ENCODE results near the gene OR14A16. TPM values are rescaled to one million over a fixed set of nuclear protein-coding genes. Genes with fewer than 3 reads are reported as not detected.

OR14A16 gene
- total RNA-seq, 1 experiment from 2014 or later: 0.15 TPM

DNA sequence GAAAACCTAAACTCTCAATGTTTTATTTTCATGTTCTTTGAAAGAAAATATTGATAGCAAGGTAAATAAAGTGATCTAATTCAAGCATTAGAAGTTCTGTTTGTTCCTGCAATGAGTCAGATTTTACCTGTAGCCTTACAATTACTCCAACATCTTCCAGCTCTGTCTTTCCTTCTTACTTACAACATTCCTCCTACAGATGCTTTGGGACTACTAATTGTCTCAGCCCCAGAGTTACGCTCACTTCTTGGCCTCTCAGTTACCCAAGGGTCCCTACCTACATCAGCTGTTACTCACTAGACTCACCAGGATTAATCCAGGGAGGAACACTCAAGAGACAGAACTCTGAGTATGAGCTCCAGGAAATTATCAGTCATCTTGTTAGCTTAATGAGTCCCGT lies 26.4 kb downstream of the OR14A16 start:
- Histone ChIP-seq H2BK15ac (ENCODE audit: low read depth, low read length) (no peak overlapping the region), H3K27ac (ENCODE audit: insufficient read length, low read depth, low read length) (no peak overlapping the region), H4K5ac (ENCODE audit: insufficient read length, low read depth, low read length) (no peak overlapping the region), H4K20me1 (ENCODE audit: control insufficient read depth, insufficient read depth, insufficient read length) (no peaks in the 10 kb centered on the region), H2BK12ac (ENCODE audit: insufficient read length, low read depth, low read length) (no peak overlapping the region), H3K9ac (ENCODE audit: extremely low read depth, insufficient read length, low read length) (no peak overlapping the region), H3K56ac (ENCODE audit: insufficient read length, low read depth, low read length) (no peak overlapping the region), H2AK5ac (ENCODE audit: insufficient read length, low read length) (no peak overlapping the region), H3K4ac (ENCODE audit: low read depth, low read length) (no peak overlapping the region), H2BK20ac (ENCODE audit: low read depth, low read length, poor library complexity, severe bottlenecking) (no peak overlapping the region), H3K23ac (ENCODE audit: insufficient read length, low read depth, low read length) (no peak overlapping the region), H2BK120ac (ENCODE audit: low read depth, low read length, poor library complexity, severe bottlenecking) (no peak overlapping the region), H3K23me2 (ENCODE audit: insufficient read length, low read depth, low read length, poor library complexity, severe bottlenecking) (no peaks in the 10 kb centered on the region), H3K9me3 (ENCODE audit: control insufficient read depth, low read depth, low read length) (peaks cover 16% of the 10 kb centered on the region), H3K14ac (ENCODE audit: insufficient read depth, low read length) (no peak overlapping the region), H3K79me2 (ENCODE audit: insufficient read depth, low read length) (no peaks in the 10 kb centered on the region), H2AFZ (ENCODE audit: low read length) (no peak overlapping the region), H3T11ph (ENCODE audit: low read length) (no peak overlapping the region), H3K4me1 (ENCODE audit: insufficient read depth, low read length) (no peaks in the 10 kb centered on the region), H3K79me1 (ENCODE audit: insufficient read depth, low read depth, low read length, poor library complexity, severe bottlenecking) (no peaks in the 10 kb centered on the region), H3K4me2 (ENCODE audit: insufficient read depth, insufficient read length, low read length) (no peak overlapping the region), H4K91ac (ENCODE audit: insufficient read length, low read depth, low read length) (no peak overlapping the region), H4K8ac (replicated peaks; ENCODE audit: insufficient read length, low read depth, low read length) (no peak overlapping the region), H3K18ac (ENCODE audit: insufficient read length, low read depth, low read length) (no peak overlapping the region), H2BK5ac (ENCODE audit: insufficient read length, low read length) (no peak overlapping the region), H3K27me3 (ENCODE audit: insufficient read depth, low read length) (no peaks in the 10 kb centered on the region)
- Mint-ChIP-seq H3K4me3 (no peak overlapping the region), H3K27me3 (ENCODE audit: low read depth) (no peaks in the 10 kb centered on the region; the same call in 1 of the 2 replicates), H3K4me1 (0 out of 4 replicates have a peak, but pooled peaks cover 0 to 3% of the 10 kb centered on the region in 2 experiments), H3K36me3 (ENCODE audit: insufficient read depth in 1 of 3, low read depth in 3 of 3) (peaks cover 0 to 12% (median 0%) of the 10 kb centered on the region in 3 experiments; a peak in 3 of 7 replicates), H3K27ac (peak overlapping the region in 1 of 3 experiments; percentile 8; a peak in 1 of 7 replicates), H3K9me3 (peaks cover 43 to 58% of the 10 kb centered on the region in 2 experiments)
- no CpG with 5 or more reads among the region's 2 CpGs for WGBS (ENCODE audit: extremely low coverage, insufficient read length, low lambda C conversion rate)
- DNase-seq: no peak
- TF ChIP-seq, protein P1, sequence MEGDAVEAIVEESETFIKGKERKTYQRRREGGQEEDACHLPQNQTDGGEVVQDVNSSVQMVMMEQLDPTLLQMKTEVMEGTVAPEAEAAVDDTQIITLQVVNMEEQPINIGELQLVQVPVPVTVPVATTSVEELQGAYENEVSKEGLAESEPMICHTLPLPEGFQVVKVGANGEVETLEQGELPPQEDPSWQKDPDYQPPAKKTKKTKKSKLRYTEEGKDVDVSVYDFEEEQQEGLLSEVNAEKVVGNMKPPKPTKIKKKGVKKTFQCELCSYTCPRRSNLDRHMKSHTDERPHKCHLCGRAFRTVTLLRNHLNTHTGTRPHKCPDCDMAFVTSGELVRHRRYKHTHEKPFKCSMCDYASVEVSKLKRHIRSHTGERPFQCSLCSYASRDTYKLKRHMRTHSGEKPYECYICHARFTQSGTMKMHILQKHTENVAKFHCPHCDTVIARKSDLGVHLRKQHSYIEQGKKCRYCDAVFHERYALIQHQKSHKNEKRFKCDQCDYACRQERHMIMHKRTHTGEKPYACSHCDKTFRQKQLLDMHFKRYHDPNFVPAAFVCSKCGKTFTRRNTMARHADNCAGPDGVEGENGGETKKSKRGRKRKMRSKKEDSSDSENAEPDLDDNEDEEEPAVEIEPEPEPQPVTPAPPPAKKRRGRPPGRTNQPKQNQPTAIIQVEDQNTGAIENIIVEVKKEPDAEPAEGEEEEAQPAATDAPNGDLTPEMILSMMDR (conservative IDR thresholded peaks at IDR 0.05): no peak

All from H9 (cell line).